ENCODE data around the gene ADAM12. TPM values are rescaled to one million over a fixed set of nuclear protein-coding genes. Genes with fewer than 3 reads are reported as not detected.

Gene ADAM12
- total and polyA plus RNA-seq, 2 donors (not counting 3 experiments of a cell fraction or from before 2014, with no cell fraction given) = 0.22 to 0.33 TPM

DNA sequence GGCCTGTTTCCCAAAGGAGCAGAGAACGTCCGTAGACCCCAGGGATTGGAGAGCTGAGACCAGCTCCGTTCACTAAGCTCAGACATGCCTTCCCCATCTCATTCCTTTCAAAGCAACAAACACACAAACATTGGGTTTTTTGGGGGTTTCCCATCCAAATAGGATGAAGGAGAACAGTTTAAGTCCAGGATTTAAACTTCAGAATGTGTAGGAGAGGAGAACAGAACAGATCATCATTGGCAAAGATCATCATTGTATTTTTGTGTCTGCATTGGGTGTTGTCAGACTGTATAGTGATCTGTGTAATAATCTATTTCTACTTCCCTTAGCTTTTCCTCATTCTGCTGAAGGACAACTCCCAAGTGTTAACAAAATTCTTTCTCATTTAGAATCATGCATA is 314.0 kb downstream of the ADAM12 start:
- no peak for FAIRE-seq
- no peak for DNase-seq (ENCODE audit: low read depth, low spot score)
- Histone ChIP-seq H2AFZ (ENCODE audit: low read depth, low read length) (no peak overlapping the region), H3K4me2 (ENCODE audit: insufficient read depth, low read length) (no peak overlapping the region), H3K9me3 (replicated peaks; ENCODE audit: control insufficient read depth, insufficient read depth, low read length) (no peaks in the 10 kb centered on the region), H3K36me3 (ENCODE audit: control insufficient read depth in 2 of 2, extremely low read depth in 1 of 2, insufficient read depth in 2 of 2, low read length in 2 of 2) (no peaks in the 10 kb centered on the region), H3K9ac (replicated peaks; ENCODE audit: extremely low read depth, insufficient read depth, low read length) (no peak overlapping the region), H3K27me3 (ENCODE audit: control insufficient read depth in 2 of 2, insufficient read depth in 2 of 2, low read length in 2 of 2) (no peaks in the 10 kb centered on the region), H3K4me1 (ENCODE audit: control insufficient read depth, extremely low read depth, insufficient read depth, low read length) (no peaks in the 10 kb centered on the region), H4K20me1 (replicated peaks; ENCODE audit: control insufficient read depth, extremely low read depth, insufficient read depth, low read length) (no peaks in the 10 kb centered on the region), H3K79me2 (ENCODE audit: control insufficient read depth, insufficient read depth, low read length) (no peaks in the 10 kb centered on the region), H3K27ac (ENCODE audit: insufficient read depth, low read depth, low read length) (no peak overlapping the region), H3K4me3 (replicated peaks in 1 of 3; ENCODE audit: insufficient read depth in 1 of 3, low read depth in 1 of 3, low read length in 3 of 3) (no peak overlapping the region), H3K9me1 (replicated peaks; ENCODE audit: control insufficient read depth, extremely low read depth, insufficient read depth, low read length) (no peaks in the 10 kb centered on the region)
- TF ChIP-seq POLR2AphosphoS5 (IDR thresholded peaks at IDR 0.05; ENCODE audit: insufficient read depth, low read depth, low read length) (no peak), GATA2 (IDR thresholded peaks at IDR 0.05; ENCODE audit: insufficient read depth, insufficient read length, low read depth, low read length) (no peak), POLR2A (IDR thresholded peaks at IDR 0.05; ENCODE audit: low read depth, low read length) (no peak), FOS (IDR thresholded peaks at IDR 0.05; ENCODE audit: borderline replicate concordance, insufficient read depth, low read length) (no peak), EZH2 (IDR thresholded peaks at IDR 0.05; ENCODE audit: borderline replicate concordance, low read depth, low read length, severe bottlenecking) (no peak), JUN (IDR thresholded peaks at IDR 0.05; ENCODE audit: borderline replicate concordance, insufficient read depth, insufficient read length, low read depth) (no peak), MYC (IDR thresholded peaks at IDR 0.05; ENCODE audit: low read depth, low read length) (no peak)
- TF ChIP-seq, protein P1, sequence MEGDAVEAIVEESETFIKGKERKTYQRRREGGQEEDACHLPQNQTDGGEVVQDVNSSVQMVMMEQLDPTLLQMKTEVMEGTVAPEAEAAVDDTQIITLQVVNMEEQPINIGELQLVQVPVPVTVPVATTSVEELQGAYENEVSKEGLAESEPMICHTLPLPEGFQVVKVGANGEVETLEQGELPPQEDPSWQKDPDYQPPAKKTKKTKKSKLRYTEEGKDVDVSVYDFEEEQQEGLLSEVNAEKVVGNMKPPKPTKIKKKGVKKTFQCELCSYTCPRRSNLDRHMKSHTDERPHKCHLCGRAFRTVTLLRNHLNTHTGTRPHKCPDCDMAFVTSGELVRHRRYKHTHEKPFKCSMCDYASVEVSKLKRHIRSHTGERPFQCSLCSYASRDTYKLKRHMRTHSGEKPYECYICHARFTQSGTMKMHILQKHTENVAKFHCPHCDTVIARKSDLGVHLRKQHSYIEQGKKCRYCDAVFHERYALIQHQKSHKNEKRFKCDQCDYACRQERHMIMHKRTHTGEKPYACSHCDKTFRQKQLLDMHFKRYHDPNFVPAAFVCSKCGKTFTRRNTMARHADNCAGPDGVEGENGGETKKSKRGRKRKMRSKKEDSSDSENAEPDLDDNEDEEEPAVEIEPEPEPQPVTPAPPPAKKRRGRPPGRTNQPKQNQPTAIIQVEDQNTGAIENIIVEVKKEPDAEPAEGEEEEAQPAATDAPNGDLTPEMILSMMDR (IDR thresholded peaks at IDR 0.05; ENCODE audit: extremely low read depth in 1 of 2, insufficient read depth in 1 of 2, low read depth in 1 of 2, low read length in 2 of 2) = no peak
- TF ChIP-seq, protein P2, sequence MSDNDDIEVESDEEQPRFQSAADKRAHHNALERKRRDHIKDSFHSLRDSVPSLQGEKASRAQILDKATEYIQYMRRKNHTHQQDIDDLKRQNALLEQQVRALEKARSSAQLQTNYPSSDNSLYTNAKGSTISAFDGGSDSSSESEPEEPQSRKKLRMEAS (IDR thresholded peaks at IDR 0.05; ENCODE audit: insufficient read depth, insufficient read length) = no peak
- intact Hi-C loops (cut with micrococcal nuclease) = no loop called here
- POLR2A ChIA-PET = no interaction called here
- CTCF ChIA-PET = no interaction called here
- dilution Hi-C loops (cut with MboI; ENCODE audit: extremely low pct_ligation_motif_present, low sequenced_read_pairs) = no loop called here
- no TSS peak for BruUV-seq (replicated peaks)
